ENCODE data around the gene MTA1. TPM values are rescaled to one million over a fixed set of nuclear protein-coding genes. Genes with fewer than 3 reads are reported as not detected.

The MTA1 gene
- total RNA-seq, 1 donor from 2014 or later = 92.3 TPM

DNA sequence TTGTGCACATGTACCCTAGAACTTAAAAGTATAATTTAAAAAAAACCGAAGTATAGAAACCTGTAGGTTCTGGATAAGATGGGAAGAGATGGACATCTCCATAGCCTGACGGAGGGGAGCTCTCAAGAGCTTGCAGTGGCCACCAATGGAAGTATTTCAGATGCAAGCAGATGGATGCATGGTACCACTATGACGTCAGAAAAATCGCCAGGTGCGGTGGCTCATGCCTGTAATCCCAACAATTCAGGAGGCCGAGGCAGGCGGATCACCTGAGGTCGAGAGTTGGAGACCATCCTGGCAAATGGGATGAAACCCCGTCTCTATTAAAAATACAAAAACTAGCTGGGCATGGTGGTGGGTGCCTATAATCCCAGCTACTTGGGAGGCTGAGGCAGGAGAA lies 17.9 kb upstream of the MTA1 start:
- no peak for DNase-seq (ENCODE audit: extremely low read depth, low read depth, low spot score)

DNA sequence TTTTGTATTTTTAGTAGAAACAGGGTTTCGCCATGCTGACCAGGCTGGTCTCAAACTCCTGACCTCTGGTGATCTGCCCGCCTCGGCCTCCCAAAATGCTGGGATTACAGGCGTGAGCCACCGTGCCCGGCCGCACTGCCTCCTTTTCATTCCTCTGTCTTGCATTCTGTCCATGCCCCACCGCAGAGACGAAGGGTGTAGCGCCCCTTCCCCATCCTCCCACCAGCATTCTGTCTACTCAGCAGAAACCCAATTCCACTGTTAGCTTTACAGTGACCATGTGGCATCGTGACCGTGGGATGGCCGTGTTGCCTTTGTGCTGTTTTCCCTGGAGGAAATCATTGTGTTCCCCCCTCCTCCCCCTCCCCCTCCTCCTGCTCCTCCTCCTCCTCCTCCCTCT lies 11.0 kb upstream of the MTA1 start:
- DNase-seq (ENCODE audit: extremely low read depth, low read depth, low spot score) = no peak

DNA sequence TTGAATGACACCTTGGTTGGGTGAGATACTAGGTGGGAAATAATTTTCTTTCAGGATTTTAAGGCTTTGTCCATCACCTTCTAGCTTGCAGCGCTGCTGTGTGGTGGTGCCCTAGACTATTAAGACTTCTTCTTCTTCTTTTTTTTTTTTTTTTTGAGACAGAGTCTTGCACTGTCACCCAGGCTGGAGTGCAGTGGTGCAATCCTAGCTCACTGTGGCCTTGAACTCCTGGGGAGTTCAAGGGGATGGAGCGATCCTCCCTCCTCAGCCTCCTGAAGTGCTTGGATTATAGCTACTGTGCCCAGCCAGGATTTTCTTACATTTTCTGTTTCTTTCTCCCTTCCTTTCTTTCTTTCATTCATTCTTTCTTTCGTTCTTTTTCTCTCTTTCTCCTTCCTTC lies 10.3 kb upstream of the MTA1 start:
- no peak for DNase-seq (ENCODE audit: extremely low read depth, low read depth, low spot score)

DNA sequence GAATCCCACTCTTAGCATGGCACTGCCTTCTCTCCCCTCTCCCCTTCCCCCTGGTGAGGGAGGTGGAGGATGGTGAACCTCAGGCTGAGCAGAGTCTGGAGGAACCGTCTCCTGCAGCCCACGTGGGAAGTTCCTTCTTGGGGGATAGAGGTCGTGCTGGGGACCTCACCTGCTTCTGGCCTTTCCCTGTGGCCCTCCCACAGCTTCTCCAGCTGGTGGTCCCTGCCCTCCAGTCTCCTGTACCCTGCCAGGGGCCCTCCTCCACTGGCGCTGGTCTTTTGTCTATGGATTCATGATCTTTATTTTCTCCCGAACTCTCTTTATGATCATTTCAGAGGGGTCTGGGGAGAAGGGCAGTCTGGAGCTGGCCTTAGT lies 9.0 kb upstream of the MTA1 start:
- no peak for DNase-seq (ENCODE audit: extremely low read depth, low read depth, low spot score)

DNA sequence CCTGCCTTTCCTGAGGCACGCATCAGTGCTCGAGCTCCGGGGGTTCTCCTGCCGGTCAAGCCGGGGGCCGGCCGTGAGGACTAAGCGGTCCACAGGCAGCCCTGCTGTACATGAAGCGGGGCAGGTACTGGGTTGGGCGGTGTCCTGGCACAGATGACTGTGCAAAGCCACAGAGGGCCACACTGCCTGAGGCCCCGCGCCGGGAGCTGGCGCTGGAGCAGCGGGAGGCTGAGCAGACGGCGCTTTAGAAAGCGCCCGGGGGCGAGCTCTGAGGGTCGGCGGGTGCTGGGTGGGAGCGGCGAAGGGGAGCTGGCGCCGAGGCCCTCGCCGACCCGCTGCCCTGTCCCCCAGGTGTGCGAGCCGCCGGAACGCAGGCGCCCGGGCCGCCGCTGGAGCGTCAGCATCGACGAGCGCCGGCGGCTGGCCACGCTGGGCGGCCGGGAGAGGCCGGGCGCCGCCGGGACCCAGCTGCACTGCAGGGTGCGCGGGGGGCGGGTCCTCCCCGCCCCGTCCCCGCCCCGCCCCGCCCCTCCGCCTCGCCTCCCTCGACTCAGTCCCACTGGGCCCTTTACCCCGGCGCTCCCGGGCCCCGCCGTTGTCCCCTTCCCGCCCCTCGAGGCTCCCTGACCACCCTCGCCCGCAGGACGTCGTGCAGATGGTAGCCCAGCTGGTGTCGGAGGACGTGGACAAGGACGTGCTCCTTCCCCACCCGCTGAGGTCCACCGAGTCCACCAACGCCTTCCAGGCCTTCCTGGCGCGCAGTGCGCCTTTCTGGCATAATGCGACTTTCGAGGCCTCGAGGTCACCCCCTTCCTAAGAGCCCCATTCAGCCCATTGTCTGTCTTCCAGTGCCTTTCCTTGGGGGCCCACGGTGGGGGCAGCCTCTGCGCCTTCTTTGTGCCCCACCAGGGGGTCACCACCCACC lies 8.3 kb upstream of the MTA1 start:
- no peak for DNase-seq (ENCODE audit: extremely low read depth, low read depth, low spot score)

DNA sequence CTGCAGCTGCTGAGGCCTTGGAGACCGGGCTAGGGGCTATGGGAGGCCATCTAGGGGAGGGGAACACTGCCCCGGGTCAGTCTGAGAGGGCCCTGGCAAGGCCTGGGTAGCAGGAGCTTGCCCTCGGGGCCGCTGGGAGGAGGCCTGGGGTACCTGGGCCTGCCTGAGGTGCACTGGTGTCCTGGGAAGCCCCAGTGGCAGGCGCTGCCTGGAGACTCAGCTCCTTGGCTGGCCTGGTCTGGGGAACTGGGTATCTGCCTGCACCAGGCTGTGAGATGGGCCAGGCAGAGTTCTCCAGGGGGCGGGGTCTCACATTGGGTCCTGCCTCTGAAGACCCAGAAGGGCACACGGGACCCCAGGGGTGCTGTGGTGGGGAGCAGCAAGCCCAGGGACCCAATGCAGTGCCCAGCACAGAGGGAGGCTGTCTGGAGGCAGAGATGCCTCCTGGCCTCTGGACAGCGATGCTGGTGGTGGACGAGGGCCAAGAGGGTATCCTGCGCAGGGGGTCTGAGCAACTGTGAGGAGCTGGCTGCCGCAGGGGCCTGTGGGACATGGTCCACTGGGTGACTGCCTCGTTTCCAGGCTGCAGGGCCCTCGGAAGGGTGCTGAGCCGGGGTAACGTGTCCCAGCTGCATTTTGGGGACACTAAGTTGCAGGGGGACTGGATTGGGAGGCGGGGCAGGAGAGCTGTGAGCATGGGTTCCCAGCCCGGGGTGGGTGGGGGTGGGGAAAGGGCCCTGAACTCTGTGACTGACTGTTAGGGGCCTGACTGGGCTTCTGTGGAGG lies 7.4 kb upstream of the MTA1 start:
- DNase-seq (ENCODE audit: extremely low read depth, low read depth, low spot score) = no peak

DNA sequence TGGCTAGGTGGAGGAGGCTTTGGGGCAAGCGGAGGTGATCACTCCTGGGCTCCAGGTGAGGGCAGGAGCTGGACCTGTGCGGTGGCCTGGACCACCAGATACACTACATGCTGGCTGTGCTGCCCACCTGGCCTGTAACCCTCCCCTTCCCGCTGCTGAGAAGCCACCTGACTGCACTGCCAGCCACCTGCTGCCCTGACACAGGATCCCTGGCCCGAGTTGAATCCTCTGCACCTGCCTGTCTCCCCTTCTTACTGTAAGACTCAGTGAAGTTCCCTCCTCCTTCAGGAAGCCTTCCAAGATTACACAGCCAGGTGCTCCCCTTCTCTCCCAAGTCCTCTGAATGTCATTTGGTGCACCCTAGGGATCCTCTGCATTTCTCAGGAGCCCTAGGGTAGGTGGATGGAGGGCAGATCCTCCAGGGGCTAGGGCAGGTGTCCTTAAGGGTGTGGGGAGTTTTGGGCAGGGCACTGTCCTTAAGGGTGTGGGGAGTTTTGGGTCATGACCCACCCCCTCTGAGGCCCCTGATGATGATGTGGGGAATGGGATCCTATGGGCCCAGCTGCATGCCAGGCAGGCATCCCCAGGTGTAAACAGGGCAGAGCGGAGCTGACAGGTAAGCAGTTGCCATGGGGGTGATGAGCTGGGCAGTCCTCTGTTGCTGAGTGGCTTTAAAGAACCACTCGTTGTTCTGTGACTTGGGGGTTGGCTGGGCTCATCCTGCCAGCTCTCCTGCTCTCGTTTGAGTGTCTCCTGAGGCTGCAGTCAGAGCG lies 6.7 kb upstream of the MTA1 start:
- no peak for DNase-seq (ENCODE audit: extremely low read depth, low read depth, low spot score)

DNA sequence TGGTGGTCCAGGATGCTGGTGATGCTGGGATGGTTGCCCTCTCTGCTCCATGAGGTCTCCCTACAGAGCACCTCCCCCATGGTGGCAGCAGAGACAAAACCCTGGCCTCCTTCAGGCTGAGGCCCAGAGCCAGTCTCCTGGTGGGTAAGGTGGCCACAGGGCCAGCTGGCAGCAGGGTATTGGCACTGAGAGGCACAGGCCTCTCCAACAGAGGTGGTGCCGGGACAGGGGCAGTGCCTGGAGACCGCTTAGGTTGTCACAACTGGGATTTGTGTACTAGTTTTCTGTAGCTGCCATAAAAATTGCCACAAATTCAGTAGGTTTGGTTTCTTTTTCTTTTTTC lies 6.1 kb upstream of the MTA1 start:
- DNase-seq (ENCODE audit: extremely low read depth, low read depth, low spot score) = no peak

DNA sequence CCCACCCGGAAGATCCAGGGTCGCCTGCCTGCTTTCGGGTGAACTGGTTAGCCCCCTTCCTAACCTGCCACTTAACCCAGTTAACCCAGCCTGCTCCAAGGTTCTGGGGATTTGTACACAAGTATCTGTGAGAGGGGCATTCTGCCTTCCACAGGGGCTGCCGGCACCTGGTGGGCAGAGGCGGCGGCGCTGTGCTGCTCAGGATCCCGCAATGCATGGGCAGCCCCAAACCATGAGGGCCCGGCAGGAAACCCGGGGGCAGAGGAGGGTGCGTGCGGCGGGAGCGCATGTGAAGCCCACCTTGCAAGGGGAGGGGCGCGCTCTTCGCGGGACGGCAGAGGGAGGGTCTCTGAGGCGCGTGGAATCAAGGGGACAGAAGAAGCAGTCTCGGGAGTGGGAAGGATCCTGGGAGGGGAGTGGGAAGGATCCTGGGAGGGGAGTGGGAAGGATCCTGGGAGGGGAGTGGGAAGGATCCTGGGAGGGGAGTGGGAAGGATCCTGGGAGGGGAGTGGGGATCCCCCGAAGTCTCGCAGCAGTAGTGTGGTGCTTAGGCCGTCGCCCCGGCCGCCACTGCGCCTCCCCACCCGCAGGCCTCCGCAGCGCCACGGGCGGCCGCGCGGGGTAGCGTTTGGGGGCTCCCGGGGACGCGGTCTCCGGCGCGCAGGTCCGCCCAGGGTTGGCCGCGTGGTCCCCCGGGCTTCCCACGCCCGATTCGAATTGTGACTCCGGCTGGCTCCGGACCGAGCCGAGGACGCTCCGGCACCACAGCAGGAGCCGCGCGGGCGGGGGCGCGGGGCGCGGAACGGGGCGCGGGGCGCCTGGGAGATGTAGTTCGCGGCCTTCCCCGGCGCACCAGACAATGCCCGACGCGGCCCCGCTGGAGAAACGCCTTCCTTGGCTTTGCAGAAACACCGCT lies 4.9 kb upstream of the MTA1 start:
- DNase-seq (ENCODE audit: extremely low read depth, low read depth, low spot score) = no peak

DNA sequence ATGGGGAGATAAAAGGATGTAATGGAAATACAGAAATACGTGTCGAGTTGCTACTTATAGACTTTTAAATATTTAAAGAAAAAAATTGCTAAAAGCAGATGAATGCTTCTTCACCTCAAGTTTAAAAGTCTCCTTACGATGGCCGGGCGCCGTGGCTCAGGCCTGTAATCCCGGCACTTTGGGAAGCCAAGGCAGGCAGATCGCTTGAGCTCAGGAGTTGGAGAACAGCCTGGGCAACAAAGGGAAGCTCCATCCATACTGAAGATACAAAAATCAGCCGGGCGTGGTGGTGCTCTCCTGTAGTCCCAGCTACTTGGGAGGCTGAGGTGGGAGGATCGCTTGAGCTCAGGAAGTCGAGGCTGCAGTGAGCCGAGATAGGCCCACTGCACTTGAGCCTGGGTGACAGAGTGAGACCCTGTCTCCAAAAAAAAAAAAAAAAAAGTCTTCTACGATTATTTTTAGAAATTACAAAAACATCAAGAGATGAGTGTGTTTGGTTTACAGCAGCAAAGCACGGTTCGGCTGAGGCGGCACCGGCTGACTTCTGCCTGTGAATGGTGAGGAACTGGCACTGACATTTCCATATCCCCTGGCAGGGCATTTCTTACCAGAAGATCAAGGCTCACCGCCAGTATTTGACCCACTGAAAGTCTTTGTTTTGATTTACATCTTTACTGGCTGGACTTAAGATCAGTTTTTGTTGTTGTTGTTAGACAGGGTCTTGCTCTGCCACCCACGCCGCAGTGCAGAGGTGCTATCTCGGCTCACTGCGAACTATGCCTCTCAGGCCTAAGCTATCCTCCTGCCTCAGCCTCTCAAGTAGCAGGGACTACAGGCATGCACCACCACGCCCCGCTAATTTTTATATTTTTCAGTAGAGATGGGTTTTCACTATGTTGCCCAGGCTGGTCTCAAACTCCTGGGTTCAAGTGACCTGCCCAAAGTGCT lies 3.9 kb upstream of the MTA1 start:
- DNase-seq (ENCODE audit: extremely low read depth, low read depth, low spot score) = no peak

DNA sequence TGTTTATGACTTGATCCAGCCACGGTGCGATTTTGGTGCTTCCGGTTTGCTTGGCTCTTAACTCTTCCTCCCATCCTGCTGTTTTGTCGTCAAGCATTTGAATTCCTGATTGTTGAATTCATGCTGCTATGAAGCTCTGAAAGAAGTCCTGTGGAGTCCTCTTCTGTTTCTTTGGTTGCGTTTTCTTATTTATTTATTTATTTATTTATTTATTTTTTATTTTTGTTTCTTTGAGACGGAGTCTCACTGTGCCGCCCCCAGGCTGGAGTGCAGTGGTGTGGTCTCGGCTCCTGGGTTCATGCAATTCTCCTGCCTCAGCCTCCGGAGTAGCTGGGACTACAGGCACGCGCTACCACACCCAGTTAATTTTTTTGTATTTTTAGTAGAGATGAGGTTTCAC lies 3.0 kb upstream of the MTA1 start:
- DNase-seq (ENCODE audit: extremely low read depth, low read depth, low spot score) = no peak

DNA sequence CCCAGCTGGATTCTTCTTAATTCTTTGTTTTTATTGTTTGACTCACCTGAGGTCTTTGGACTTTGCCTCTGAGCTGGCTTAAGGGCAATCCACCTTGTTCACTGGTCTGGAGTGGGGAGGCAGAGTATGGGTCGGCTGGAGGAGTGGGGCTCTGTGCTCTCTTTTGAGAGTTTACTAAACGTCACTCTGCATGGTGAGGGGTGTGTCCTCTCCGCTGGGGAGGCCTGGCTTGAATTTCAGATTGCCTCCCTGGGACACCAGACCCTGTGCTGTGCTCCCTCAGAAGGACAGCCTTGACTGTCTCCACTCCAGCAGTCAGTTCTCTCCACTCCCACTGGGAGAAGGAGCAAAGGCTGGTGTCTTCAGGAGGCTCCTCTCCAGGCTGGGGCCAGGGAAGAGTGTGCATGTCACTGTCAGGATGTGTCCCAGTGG lies 1.9 kb upstream of the MTA1 start:
- DNase-seq (ENCODE audit: extremely low read depth, low read depth, low spot score) = no peak

DNA sequence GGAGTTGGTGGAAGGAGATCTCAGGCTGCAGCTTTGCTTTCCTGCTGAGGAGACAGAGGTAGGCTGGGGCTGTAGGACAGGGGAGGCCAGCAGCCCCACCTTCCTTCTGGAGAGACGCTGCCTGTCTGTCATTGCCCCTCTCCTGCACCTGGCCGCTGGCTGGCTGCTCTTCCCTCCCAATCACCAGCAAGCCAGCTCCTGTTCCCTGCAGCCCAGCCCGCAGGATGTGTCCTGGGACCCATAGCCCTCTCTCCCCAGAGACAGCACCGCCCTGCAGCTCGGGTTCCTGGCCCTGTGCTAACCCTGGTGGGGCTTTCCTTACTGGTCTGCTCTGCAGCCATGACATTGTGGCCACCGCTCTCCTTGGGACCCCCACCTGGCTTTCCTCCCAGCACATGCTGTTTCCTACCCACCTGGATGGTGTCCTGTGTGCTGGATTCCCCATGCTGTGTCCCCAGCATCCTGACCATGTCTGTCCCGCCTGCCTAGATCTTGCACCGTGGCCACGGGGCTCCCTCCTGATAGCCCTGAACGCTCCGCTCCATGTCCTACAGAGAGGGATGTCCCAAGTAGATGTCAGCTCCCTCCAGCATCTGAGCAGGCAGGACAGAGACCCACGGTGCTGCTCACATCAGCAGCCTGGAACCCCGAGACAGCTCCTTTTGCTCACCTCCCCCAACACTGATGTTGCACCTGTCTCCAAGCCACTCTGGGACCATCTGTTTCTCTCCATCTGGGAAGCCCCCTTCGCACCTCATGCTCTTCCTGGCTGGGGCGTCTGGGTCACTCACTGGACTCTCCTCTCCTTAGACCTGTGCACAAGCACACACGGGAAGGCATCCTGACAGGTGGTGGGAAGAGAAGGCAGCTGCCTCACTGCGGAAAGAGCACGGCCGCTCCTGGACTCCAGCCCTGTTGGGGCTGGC lies 1.1 kb upstream of the MTA1 start:
- no peak for DNase-seq (ENCODE audit: extremely low read depth, low read depth, low spot score)

DNA sequence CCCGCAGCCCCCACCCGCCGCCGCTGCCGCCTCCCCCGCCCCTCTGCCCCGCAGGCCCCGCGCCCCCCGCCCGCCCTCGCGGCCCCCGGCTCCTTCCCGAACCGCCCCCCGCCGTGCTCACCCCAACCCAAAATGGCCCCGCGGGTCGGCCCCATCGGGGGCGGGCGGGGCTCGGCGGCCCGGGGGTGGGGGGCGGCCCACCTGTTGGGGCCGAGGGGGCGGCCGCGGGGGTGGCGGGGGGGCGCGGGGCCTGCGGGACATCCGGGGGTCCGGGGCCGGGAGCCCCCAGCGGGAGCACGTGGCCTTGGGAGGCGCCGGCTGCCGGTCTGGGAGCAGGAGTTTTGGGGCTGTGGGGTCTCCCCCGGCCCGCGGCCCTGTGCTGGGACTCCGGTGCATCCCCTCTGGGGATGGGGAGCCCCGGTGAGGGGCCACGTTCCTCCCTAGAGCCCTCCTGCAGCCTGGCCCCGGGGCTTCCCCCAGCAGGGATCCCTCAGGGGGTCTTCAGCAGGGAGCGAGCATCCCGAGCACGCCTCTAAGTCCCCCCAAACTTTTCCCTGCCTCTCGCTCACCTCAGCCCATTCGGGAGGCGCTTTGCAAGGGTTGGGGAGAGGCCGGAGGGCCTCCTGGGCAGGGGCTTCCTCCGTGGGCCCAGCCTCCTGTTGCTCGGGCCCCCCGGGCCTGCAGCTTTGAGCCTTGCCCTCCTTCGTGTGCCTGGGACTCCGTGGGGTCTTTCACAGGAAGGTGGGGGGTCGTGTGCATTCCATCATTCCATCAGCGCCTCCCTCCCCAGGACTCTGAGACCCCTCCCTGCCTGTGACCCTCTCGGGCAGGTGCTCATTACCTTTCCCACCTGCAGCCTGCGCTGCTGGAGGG lies 710 bp downstream of the MTA1 start:
- DNase-seq (ENCODE audit: extremely low read depth, low read depth, low spot score) = no peak

DNA sequence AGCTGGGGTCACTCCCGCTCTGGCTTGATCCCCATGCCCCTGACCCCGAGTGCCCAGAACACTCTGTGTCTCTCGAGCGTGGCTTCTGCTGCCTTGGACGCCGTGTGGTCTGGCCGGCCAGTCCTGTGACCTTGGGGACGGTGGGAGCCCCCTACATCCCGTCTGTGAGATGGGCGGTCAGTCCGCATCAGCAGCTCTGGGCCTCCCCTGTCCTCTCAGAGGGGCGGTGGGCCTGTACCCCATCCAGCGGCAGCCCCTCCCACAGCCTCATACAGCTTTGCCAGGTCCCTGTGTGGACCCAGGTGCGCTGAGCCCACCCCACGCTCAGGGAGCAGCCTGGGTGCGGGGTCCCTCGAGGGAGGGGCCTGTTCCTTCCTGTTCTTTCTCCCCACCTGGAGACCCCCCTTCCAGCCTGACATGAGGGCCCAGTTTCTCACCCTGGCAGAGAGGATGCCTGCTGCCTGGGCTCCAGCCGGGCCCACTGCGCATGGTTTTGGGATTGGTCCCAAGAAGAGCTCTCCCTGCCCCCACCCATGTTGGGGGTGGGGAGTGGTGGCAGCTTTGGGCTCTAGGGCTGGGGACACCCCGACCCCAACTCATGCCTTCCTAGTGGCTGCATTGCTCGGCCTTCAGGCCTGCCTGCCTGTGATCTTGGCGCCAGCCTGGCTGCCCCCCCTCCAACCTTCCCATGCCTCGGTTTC lies 1.5 kb downstream of the MTA1 start:
- no peak for DNase-seq (ENCODE audit: extremely low read depth, low read depth, low spot score)

DNA sequence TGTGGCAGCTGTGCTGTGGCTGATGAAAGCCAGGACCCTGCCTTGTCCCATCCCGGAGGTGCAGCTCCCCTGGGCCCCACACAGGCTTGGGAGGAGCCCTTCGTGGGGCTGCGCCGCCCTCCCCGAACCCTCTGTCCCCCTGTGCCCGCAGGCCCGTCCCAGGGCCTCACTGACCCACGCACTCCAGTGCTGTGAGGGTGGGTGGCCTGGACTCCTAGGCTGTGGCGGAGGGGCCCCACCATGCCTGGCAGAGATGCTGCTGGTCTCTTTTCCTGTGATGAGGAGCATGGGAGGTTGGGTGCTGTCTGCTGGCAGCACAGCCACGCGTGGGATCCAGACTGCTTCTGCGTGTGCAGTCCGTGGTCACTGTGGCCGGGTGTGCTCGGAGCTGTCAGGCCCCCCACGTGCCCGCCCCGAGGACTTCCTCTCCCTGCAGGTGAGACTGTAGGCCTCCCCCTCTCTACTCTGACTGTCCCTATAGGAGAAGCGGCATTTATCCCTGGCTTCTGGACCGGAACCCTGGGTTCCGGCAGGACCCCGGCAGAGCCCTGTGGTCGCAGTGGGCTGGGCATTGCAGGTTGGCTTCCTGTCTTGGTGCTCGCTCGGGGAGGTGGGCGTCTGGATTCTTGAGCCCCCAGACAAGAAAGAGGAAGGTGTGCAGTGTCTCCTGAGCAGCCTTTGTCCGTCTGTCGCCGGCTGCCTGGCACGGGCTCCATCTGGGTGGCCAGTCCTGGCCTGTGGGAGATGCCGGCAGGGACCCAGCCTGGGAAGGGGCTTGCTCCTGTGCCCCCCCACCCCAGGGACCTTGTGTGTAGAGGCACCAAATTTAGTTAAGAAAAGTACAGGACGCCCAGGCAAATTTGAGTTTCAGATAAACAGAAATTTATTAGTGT lies 2.3 kb downstream of the MTA1 start:
- no peak for DNase-seq (ENCODE audit: extremely low read depth, low read depth, low spot score)

All from glomerular endothelial cell (primary cell).